HCT116 (cell line): Measurements from ENCODE around the gene C1orf21. TPM values are rescaled to one million over a fixed set of nuclear protein-coding genes. Genes with fewer than 3 reads are reported as not detected.

ENCODE experiments used
- ATAC-seq: fragments of 200-7000 bp; cut with Tn5 transposase; 2 replicates; pipeline ENCODE4 v1.9.1; 2020; ENCODE audit warnings: mild to moderate bottlenecking, moderate library complexity
- BruUV-seq: library from RNA; stranded (reverse); fragments of 400-500 nt; replicated peaks from 2 replicates; lab custom pipeline; 2021; lab: Mats Ljungman, UMichigan
- CTCF ChIA-PET: fragments of 300-600 bp; sonication (Branson Sonifier 250); formaldehyde crosslinking; loops from one replicate; lab custom pipeline; 2021; ENCODE audit warnings: antibody characterized with exemption; lab: Charles Lee
- POLR2A ChIA-PET: fragments of 300-600, 350-600 bp; sonication (Branson Sonifier 250); formaldehyde crosslinking; loops from one replicate; lab custom pipeline; 2021; ENCODE audit warnings: antibody characterized with exemption; lab: Charles Lee
- RAD21 ChIA-PET, 2 experiments: fragments of 300-600 bp; sonication (Branson Sonifier 250); formaldehyde crosslinking; loops; one replicate each; lab custom pipeline; 2023; ENCODE audit warnings: low total read pairs in 2 of 2; ENCODE audit not compliant: uncharacterized antibody in 2 of 2, unreplicated experiment in 2 of 2, low non-redundant PET in 1 of 2; lab: Charles Lee
- DNase-seq: peaks from one replicate; pipeline ENCODE4 v3.0.0-alpha.2; 2010; ENCODE audit warnings: low read depth, low spot score
- H2AFZ ChIP-seq: fragments of 200-600 bp; shearing (Covaris generic), sonication (generic); 2 replicates; pipeline ENCODE4 v1.6.1; 2017; ENCODE audit warnings: low read depth, mixed run types, mixed read lengths, antibody characterized with exemption, low read length; ENCODE audit not compliant: poor library complexity, severe bottlenecking
- H3K27ac ChIP-seq: 2 replicates; pipeline ENCODE4 v1.5.1; 2012; ENCODE audit warnings: low read depth, low read length
- H3K27me3 ChIP-seq: fragments of 200-600 bp; sonication (generic); 2 replicates; pipeline ENCODE4 v1.6.1; 2016; ENCODE audit warnings: mixed run types, low read length, mixed read lengths; ENCODE audit not compliant: insufficient read depth
- H3K36me3 ChIP-seq, 2 experiments: fragments of 200-500 bp in 1 of 2; fragments of 200-600 bp in 1 of 2; sonication (Bioruptor generic) in 1 of 2; sonication (generic) in 1 of 2; 2 replicates each; pipeline versions ENCODE4 v1.5.1 to v1.6.1; 2014 to 2016; ENCODE audit warnings: low read length in 2 of 2, inconsistent platforms in 1 of 2, mixed read lengths in 1 of 2, mixed run types in 1 of 2; ENCODE audit not compliant: insufficient read depth in 2 of 2, control insufficient read depth in 1 of 2
- H3K4me1 ChIP-seq, 2 experiments: fragments of 200-600 bp in 1 of 2; sonication (generic) in 1 of 2; 2 replicates each; pipeline versions ENCODE4 v1.5.1 to v1.6.1; 2012 to 2017; ENCODE audit warnings: low read length in 2 of 2, inconsistent platforms in 1 of 2, mild to moderate bottlenecking in 1 of 2, mixed read lengths in 1 of 2, mixed run types in 1 of 2, moderate library complexity in 1 of 2; ENCODE audit not compliant: insufficient read depth in 2 of 2, control insufficient read depth in 1 of 2
- H3K4me2 ChIP-seq: fragments of 200-600 bp; sonication (generic); 2 replicates; pipeline ENCODE4 v1.6.1; 2017; ENCODE audit warnings: mixed run types, low read length, mixed read lengths
- H3K4me3 ChIP-seq, 2 experiments: fragments of 200-600 bp in 1 of 2; sonication (generic) in 1 of 2; replicated peaks in 1 of 2; 2 replicates each; pipeline ENCODE4 v1.5.1; 2011 to 2016; ENCODE audit warnings: low read length in 2 of 2, control low read depth in 1 of 2, low read depth in 1 of 2, mild to moderate bottlenecking in 1 of 2, mixed read lengths in 1 of 2, mixed run types in 1 of 2
- H3K79me2 ChIP-seq: fragments of 200-600 bp; sonication (generic); 2 replicates; pipeline ENCODE4 v1.6.1; 2017; ENCODE audit warnings: mild to moderate bottlenecking, mixed run types, low read length, moderate library complexity, mixed read lengths; ENCODE audit not compliant: insufficient read depth
- H3K9ac ChIP-seq: fragments of 200-600 bp; sonication (generic); 2 replicates; pipeline ENCODE4 v1.6.1; 2016; ENCODE audit warnings: low read length, mixed read lengths
- H3K9me2 ChIP-seq: fragments of 200-600 bp; sonication (generic), shearing (Covaris generic); 2 replicates; pipeline ENCODE4 v1.6.1; 2017; ENCODE audit warnings: mixed run types, mild to moderate bottlenecking, moderate library complexity; ENCODE audit not compliant: insufficient read depth
- H3K9me3 ChIP-seq, 2 experiments: fragments of 200-500 bp in 1 of 2; fragments of 200-600 bp in 1 of 2; sonication (Bioruptor generic) in 1 of 2; sonication (generic) in 1 of 2; 2 replicates each; pipeline ENCODE4 v1.6.1; 2014 to 2017; ENCODE audit warnings: low read length in 2 of 2, mixed read lengths in 2 of 2, inconsistent platforms in 1 of 2, low read depth in 1 of 2, mild to moderate bottlenecking in 1 of 2, mixed run types in 1 of 2, moderate library complexity in 1 of 2; ENCODE audit not compliant: control insufficient read depth in 1 of 2, insufficient read depth in 1 of 2
- H4K20me1 ChIP-seq: fragments of 200-600 bp; sonication (generic), shearing (Covaris generic); 2 replicates; pipeline ENCODE4 v1.6.1; 2017; ENCODE audit warnings: mixed run types, mild to moderate bottlenecking, moderate library complexity; ENCODE audit not compliant: insufficient read depth
- CEBPB ChIP-seq: IDR thresholded peaks from 2 replicates; pipeline ENCODE4 v1.6.1; 2012; ENCODE audit warnings: low read depth
- EZH2phosphoT487 ChIP-seq: fragments of 200-600 bp; IDR thresholded peaks from 2 replicates; pipeline ENCODE4 v1.6.1; 2018; ENCODE audit warnings: antibody characterized with exemption, borderline replicate concordance
- FOSL1 ChIP-seq: IDR thresholded peaks from 2 replicates; pipeline ENCODE4 v1.6.1; 2012; ENCODE audit warnings: low read depth
- JUND ChIP-seq: IDR thresholded peaks from 2 replicates; pipeline ENCODE4 v1.6.1; 2012
- POLR2A ChIP-seq: IDR thresholded peaks from 2 replicates; pipeline ENCODE4 v1.7.0; 2011; ENCODE audit warnings: borderline replicate concordance; ENCODE audit not compliant: insufficient read depth, insufficient read length; ENCODE audit errors: extremely low read depth
- SIN3A ChIP-seq: IDR thresholded peaks from 2 replicates; pipeline ENCODE4 v1.6.1; 2012; ENCODE audit warnings: low read depth
- SP1 ChIP-seq: IDR thresholded peaks from 2 replicates; pipeline ENCODE4 v1.6.1; 2012; ENCODE audit warnings: low read depth
- SRF ChIP-seq: IDR thresholded peaks from 2 replicates; pipeline ENCODE4 v1.6.1; 2012; ENCODE audit warnings: low read depth
- ZFX ChIP-seq: fragments of 450-650 bp; IDR thresholded peaks from 2 replicates; pipeline ENCODE4 v1.6.1; 2017
- intact Hi-C: fragments of 100-400 bp; cut with micrococcal nuclease; formaldehyde crosslinking; loops from 2 replicates; pipeline ENCODE4 v1.10.0; 2022
- total RNA-seq: library from RNA; stranded (reverse); gene quantifications from one replicate; pipeline ENCODE4 v1.2.1, GENCODE V29; 2021; ENCODE audit not compliant: unreplicated experiment
- TF ChIP-seq, protein P1 (sequence below), 3 experiments: fragments of 200-600 bp in 1 of 3; sonication (generic) in 1 of 3; IDR thresholded peaks in 2 of 3; conservative IDR thresholded peaks in 1 of 3; 2 replicates each; pipeline ENCODE4 v1.5.1; 2012 to 2017; ENCODE audit warnings: low read depth in 2 of 3, low read length in 2 of 3, antibody characterized with exemption in 1 of 3, borderline replicate concordance in 1 of 3, control low read depth in 1 of 3, mild to moderate bottlenecking in 1 of 3, mixed read lengths in 1 of 3, mixed run types in 1 of 3, moderate library complexity in 1 of 3; ENCODE audit not compliant: insufficient read depth in 1 of 3
- TF ChIP-seq, protein P2 (sequence below): IDR thresholded peaks from 2 replicates; pipeline ENCODE4 v1.6.1; 2012
- TF ChIP-seq, protein P3 (sequence below): IDR thresholded peaks from 2 replicates; pipeline ENCODE4 v1.6.1; 2012; ENCODE audit warnings: low read depth

The C1orf21 gene
- total RNA-seq, 1 experiment from 2014 or later, result 8.9 TPM

DNA sequence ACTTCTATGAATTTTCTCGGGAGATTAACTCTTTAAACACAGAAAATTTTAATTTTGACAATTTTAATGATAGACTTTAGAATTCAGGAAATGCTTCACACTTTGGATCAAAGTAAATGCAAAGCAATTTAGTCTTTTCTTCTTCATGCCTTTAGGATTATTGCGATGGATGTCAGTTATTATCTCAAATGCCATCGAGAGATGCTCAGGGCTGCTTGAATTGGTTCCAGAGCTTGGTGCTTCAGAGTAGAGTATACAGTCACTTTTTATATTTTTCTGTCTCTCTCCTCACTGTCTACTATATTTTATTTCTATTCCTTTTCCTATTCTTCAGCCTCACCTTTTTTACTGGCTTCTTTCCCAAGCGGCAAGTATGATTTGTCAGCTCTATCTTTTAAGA is 59.2 kb downstream of the C1orf21 start:
- intact Hi-C loops, result no loop called here
- H3K9me3 ChIP-seq, result no peaks in the 10 kb centered on the region
- H3K79me2 ChIP-seq, result no peaks in the 10 kb centered on the region
- ChIA-PET RAD21 (no interaction called here), POLR2A (no interaction called here), CTCF (interaction anchor here (0.7 kb wide), 1 partner anchor 105 kb away, joined by 4 read pairs; no protein-coding TSS in a partner anchor)
- H2AFZ ChIP-seq, result no peak overlapping the region
- H3K9me2 ChIP-seq, result no peaks in the 10 kb centered on the region
- no peaks in the 10 kb centered on the region for H3K27me3 ChIP-seq
- H4K20me1 ChIP-seq, result no peaks in the 10 kb centered on the region
- no peak overlapping the region for H3K4me3 ChIP-seq
- H3K27ac ChIP-seq, result no peak overlapping the region
- ATAC-seq (no peak), DNase-seq (no peak)
- no peak overlapping the region for H3K9ac ChIP-seq
- BruUV-seq, result no TSS peak
- TF ChIP-seq CEBPB (no peak), EZH2phosphoT487 (no peak), SP1 (no peak), SIN3A (no peak), SRF (no peak), JUND (no peak)
- TF ChIP-seq, protein P1, sequence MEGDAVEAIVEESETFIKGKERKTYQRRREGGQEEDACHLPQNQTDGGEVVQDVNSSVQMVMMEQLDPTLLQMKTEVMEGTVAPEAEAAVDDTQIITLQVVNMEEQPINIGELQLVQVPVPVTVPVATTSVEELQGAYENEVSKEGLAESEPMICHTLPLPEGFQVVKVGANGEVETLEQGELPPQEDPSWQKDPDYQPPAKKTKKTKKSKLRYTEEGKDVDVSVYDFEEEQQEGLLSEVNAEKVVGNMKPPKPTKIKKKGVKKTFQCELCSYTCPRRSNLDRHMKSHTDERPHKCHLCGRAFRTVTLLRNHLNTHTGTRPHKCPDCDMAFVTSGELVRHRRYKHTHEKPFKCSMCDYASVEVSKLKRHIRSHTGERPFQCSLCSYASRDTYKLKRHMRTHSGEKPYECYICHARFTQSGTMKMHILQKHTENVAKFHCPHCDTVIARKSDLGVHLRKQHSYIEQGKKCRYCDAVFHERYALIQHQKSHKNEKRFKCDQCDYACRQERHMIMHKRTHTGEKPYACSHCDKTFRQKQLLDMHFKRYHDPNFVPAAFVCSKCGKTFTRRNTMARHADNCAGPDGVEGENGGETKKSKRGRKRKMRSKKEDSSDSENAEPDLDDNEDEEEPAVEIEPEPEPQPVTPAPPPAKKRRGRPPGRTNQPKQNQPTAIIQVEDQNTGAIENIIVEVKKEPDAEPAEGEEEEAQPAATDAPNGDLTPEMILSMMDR (IDR thresholded peaks at IDR 0.05 in 2 of 3, conservative IDR thresholded peaks at IDR 0.05 in 1 of 3; ENCODE audit: borderline replicate concordance in 1 of 3, insufficient read depth in 1 of 3, low read depth in 2 of 3, low read length in 2 of 3), result no peak
- no peak overlapping the region for H3K4me2 ChIP-seq
- H3K4me1 ChIP-seq, result no peaks in the 10 kb centered on the region
- no peaks in the 10 kb centered on the region for H3K36me3 ChIP-seq

DNA sequence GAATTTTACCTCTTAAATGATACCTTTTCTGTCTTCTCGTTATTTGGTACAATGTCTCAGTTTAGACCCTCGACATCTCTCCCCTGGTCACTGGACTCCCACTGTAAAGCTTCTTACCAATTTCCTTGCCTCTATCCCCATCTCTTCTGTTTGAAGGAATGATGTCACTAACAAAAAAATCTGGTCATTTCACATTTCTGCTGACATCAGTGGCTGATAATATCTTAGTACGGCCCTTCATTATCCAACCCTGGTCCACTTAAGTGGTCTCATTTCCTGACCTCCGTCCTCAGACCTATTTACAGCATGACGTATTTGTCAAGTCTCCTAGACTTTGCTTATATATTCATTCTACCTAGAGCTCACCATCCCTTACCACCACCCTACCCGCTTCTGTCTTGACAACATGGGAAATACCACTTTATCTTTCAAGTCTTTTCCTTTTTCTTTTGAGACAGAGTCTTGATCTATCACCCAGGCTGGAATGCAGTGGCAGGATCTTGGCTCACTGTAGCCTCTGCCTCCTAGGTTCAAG is 60.9 kb downstream of the C1orf21 start:
- TF ChIP-seq EZH2phosphoT487 (no peak), CEBPB (no peak), POLR2A (no peak), SP1 (no peak), JUND (no peak), FOSL1 (no peak), SRF (no peak), ZFX (no peak)
- TF ChIP-seq, protein P1 (IDR thresholded peaks at IDR 0.05 in 2 of 3, conservative IDR thresholded peaks at IDR 0.05 in 1 of 3; ENCODE audit: borderline replicate concordance in 1 of 3, insufficient read depth in 1 of 3, low read depth in 2 of 3, low read length in 2 of 3), result no peak
- TF ChIP-seq, protein P2, sequence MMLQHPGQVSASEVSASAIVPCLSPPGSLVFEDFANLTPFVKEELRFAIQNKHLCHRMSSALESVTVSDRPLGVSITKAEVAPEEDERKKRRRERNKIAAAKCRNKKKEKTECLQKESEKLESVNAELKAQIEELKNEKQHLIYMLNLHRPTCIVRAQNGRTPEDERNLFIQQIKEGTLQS, result no peak
- TF ChIP-seq, protein P3, sequence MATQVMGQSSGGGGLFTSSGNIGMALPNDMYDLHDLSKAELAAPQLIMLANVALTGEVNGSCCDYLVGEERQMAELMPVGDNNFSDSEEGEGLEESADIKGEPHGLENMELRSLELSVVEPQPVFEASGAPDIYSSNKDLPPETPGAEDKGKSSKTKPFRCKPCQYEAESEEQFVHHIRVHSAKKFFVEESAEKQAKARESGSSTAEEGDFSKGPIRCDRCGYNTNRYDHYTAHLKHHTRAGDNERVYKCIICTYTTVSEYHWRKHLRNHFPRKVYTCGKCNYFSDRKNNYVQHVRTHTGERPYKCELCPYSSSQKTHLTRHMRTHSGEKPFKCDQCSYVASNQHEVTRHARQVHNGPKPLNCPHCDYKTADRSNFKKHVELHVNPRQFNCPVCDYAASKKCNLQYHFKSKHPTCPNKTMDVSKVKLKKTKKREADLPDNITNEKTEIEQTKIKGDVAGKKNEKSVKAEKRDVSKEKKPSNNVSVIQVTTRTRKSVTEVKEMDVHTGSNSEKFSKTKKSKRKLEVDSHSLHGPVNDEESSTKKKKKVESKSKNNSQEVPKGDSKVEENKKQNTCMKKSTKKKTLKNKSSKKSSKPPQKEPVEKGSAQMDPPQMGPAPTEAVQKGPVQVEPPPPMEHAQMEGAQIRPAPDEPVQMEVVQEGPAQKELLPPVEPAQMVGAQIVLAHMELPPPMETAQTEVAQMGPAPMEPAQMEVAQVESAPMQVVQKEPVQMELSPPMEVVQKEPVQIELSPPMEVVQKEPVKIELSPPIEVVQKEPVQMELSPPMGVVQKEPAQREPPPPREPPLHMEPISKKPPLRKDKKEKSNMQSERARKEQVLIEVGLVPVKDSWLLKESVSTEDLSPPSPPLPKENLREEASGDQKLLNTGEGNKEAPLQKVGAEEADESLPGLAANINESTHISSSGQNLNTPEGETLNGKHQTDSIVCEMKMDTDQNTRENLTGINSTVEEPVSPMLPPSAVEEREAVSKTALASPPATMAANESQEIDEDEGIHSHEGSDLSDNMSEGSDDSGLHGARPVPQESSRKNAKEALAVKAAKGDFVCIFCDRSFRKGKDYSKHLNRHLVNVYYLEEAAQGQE, result no peak
- intact Hi-C loops, result no loop called here
- ChIA-PET CTCF (no interaction called here), POLR2A (no interaction called here), RAD21 (no interaction called here)
- Histone ChIP-seq H3K4me2 (no peak overlapping the region), H3K36me3 (no peaks in the 10 kb centered on the region), H3K9me2 (no peaks in the 10 kb centered on the region), H3K79me2 (no peaks in the 10 kb centered on the region), H3K9me3 (no peaks in the 10 kb centered on the region), H3K27ac (no peak overlapping the region), H2AFZ (no peak overlapping the region), H3K9ac (no peak overlapping the region), H3K4me3 (no peak overlapping the region), H4K20me1 (no peaks in the 10 kb centered on the region), H3K27me3 (no peaks in the 10 kb centered on the region), H3K4me1 (no peaks in the 10 kb centered on the region)
- DNase-seq, result no peak
- ATAC-seq, result no peak
- no TSS peak for BruUV-seq
